Retinal pigment epithelial cell (primary cell): ENCODE measurements around the gene RETREG1.
"Not testable (repeated sequence)": the region's sequence is repeated elsewhere in the genome, so short reads cannot be mapped to it uniquely, and the experiment has no call there.

Source experiments
- DNase-seq: peaks from one replicate; pipeline ENCODE4 v3.0.0-alpha.2; 2010; ENCODE audit warnings: low read depth
- H3K4me3 ChIP-seq: 2 replicates; pipeline ENCODE4 v1.5.1; 2011; ENCODE audit warnings: mild to moderate bottlenecking, low read length, control low read depth, moderate library complexity
- TF ChIP-seq, protein P1 (sequence below): conservative IDR thresholded peaks from 2 replicates; pipeline ENCODE4 v1.5.1; 2011; ENCODE audit warnings: low read depth, low read length, control low read depth, inconsistent platforms

RETREG1 gene

DNA sequence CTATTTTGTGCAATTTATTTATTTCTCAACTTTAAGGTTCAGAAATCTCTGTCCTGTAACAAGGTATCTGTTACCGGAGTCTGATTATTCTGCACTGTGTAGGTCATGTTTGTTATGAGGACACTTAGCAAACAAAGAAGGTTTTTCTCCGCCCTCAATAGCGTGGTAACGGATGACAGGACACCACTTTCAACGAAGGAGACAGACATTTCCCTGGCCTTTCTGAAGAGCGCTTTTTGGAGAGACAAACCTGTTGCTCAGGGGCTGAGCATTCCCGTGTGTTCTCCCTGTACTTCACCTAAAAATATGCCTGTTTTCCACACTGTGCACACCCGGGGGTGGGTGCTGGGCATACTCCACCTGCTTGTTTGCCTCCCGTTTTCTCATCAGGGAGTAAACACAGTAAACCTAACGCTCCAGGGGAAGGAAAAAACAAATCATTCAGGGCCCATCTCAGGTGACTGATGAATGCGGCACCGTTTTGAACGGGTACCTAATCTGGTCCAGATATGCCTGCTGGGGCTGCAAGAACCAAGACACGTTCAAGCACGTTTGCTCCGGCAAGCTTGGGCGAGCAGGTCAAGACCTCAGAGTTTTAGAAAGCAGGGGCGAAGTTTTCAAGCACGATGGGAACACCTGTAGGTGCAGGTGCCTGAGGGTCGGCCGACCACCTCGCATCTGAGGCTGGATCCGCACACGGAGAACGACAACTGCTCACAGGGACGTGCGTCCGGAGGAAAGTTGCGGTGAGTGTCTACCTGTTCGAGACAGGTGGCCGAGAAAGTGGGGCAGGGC is 859 bp downstream of the RETREG1 start:
- TF ChIP-seq, protein P1, sequence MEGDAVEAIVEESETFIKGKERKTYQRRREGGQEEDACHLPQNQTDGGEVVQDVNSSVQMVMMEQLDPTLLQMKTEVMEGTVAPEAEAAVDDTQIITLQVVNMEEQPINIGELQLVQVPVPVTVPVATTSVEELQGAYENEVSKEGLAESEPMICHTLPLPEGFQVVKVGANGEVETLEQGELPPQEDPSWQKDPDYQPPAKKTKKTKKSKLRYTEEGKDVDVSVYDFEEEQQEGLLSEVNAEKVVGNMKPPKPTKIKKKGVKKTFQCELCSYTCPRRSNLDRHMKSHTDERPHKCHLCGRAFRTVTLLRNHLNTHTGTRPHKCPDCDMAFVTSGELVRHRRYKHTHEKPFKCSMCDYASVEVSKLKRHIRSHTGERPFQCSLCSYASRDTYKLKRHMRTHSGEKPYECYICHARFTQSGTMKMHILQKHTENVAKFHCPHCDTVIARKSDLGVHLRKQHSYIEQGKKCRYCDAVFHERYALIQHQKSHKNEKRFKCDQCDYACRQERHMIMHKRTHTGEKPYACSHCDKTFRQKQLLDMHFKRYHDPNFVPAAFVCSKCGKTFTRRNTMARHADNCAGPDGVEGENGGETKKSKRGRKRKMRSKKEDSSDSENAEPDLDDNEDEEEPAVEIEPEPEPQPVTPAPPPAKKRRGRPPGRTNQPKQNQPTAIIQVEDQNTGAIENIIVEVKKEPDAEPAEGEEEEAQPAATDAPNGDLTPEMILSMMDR: no peak
- H3K4me3 ChIP-seq: peak overlapping the region; percentile 71
- DNase-seq: no peak

DNA sequence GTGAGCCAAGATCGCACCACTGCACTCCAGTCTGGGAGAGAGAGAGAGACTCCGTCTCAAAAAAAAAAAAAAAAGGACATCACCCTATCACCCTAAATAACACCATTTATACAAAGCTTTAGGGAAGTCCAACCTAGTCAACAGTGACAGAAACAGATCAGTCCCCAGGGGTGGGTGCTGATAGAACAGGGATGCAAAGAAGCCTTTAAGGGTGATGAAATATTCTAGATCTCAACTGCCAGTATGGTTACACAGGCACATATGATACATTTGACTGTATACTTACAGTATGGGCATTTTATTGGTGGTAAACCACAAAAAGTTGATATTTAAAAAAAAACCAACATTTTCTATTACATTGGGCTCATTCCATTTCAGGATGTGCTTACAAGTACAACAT is 4.8 kb downstream of the RETREG1 start:
- TF ChIP-seq, protein P1: no peak
- no peak overlapping the region for H3K4me3 ChIP-seq
- DNase-seq: no peak

DNA sequence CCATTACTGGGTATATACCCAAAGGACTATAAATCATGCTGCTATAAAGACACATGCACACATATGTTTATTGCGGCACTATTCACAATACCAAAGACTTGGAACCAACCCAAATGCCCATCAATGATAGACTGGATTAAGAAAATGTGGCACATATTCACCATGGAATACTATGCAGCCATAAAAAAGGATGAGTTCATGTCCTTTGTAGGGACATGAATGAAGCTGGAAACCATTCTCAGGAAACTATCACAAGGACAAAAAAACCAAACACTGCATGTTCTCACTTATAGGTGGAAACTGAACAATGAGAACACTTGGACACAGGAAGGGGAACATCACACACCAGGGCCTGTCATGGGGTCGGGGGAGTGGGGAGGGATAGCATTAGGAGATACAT is 5.9 kb downstream of the RETREG1 start:
- not testable (repeated sequence) for DNase-seq

DNA sequence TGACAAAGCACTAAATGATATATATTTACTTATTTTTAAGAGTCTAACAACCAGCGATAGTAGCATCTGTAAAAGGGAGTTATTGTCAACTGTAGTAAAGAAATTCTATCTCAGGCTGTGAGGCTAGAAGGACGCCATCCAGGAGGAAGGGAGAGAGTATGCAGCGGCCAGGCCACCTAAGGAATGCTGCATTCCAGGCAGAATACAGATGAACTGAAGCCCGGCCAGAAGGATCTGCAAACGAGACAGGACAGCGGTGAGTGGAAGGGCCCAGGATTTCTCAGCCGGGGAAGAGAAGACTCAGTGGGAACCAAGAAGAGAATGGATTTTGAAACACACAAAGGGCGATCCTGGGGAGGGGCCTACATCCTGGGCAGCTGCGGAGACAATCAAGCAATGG is 7.4 kb downstream of the RETREG1 start:
- DNase-seq: no peak
- no peak overlapping the region for H3K4me3 ChIP-seq
- TF ChIP-seq, protein P1: no peak

More for the DNA sequence above, 5.9 kb downstream of the RETREG1 start:
- not testable (repeated sequence) for H3K4me3 ChIP-seq

DNA sequence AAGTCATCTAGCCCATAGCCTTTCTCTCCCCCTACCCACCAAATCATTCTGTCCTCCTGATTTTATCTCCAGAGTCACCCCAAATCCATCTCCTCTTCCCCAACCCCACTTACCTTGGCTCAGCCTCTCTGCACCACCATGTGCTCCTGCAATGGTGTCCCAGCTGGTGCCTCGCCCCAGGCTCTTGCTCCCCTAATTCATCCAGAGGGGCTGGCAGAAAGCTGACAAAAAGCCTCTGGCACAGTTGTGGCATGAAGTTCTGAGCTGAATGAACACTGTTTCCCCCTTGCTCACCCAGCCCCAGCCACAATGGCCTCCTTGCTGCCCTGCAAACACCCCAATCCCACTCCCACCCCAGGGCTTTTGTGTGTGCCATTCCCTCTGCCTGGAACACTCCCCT is 10.2 kb downstream of the RETREG1 start:
- no peak overlapping the region for H3K4me3 ChIP-seq
- TF ChIP-seq, protein P1: no peak
- DNase-seq: no peak

DNA sequence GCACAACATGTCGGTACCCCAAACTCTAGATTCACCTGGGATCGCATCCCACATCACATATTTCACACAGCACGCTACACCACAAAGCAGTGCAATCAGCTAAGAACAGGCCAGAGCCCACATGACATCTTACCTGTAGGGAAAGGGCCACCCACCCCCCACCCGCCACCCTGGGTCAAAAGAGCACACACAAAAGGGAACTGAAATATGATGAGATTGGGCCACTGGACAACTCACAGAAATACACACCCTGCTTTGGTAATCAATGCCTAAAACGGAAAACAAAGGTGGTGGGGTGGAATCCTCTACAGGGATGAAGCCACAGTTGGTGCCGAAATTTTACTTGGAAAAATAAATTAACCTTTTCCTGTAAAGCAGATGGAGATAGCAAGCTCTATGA is 13.1 kb downstream of the RETREG1 start:
- H3K4me3 ChIP-seq: no peak overlapping the region
- TF ChIP-seq, protein P1: no peak
- no peak for DNase-seq

DNA sequence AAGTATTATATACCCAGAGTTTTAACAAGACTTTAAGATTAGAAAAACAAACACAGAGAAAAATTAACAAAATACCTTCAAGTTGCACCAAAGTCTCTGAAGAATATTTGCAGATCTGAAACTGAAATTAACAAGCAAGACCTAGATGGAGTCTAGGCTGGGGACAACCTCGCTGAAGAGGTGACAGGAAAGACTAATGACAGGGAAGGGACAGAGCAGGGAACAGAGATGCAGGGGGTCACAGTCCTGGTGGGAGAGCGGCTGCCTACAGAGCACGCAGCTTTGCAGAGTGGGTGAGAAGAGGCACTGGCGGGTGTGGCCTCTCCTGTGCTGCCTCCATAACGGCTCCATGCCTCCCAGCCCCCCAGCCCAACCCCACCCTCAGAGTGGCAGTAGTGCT is 13.5 kb downstream of the RETREG1 start:
- DNase-seq: no peak
- no peak overlapping the region for H3K4me3 ChIP-seq
- TF ChIP-seq, protein P1: no peak
